Liver (tissue), 9 donors: Measurements from ENCODE around the gene ARHGEF4. TPM values are rescaled to one million over a fixed set of nuclear protein-coding genes. Genes with fewer than 3 reads are reported as not detected.
A peak's percentile ranks its signal among the peaks of the same experiment; 100 is the strongest.

Source experiments
- DNase-seq: peaks from one replicate; pipeline ENCODE4 v3.0.0-alpha.2; 2017; ENCODE audit warnings: low spot score
- H3K27ac ChIP-seq, 2 donors: one replicate each; pipeline ENCODE4 v1.7.0; 2013; ENCODE audit warnings: inconsistent platforms in 2 of 2, low read length in 2 of 2, control low read depth in 1 of 2, low read depth in 1 of 2, mild to moderate bottlenecking in 1 of 2
- H3K27me3 ChIP-seq, 4 donors: one replicate each; pipeline versions ENCODE4 v1.6.1 to v1.7.0; 2013; ENCODE audit warnings: low read length in 3 of 4, inconsistent platforms in 1 of 4, mild to moderate bottlenecking in 1 of 4, moderate library complexity in 1 of 4; ENCODE audit not compliant: control insufficient read depth in 4 of 4, insufficient read depth in 4 of 4
- H3K36me3 ChIP-seq, 4 donors: one replicate each; pipeline versions ENCODE4 v1.6.1 to v1.7.0; 2013; ENCODE audit warnings: low read length in 3 of 4, mild to moderate bottlenecking in 3 of 4, low read depth in 1 of 4, moderate library complexity in 1 of 4; ENCODE audit not compliant: control insufficient read depth in 4 of 4, insufficient read depth in 3 of 4
- H3K4me1 ChIP-seq, 4 donors: one replicate each; pipeline versions ENCODE4 v1.6.1 to v1.7.0; 2013; ENCODE audit warnings: low read length in 3 of 4, mild to moderate bottlenecking in 3 of 4, moderate library complexity in 1 of 4; ENCODE audit not compliant: control insufficient read depth in 4 of 4, insufficient read depth in 4 of 4
- H3K4me3 ChIP-seq, 3 donors: one replicate each; pipeline versions ENCODE4 v1.6.1 to v1.7.0; 2013; ENCODE audit warnings: low read length in 3 of 3, control low read depth in 1 of 3, low read depth in 1 of 3, mild to moderate bottlenecking in 1 of 3
- H3K9ac ChIP-seq, 2 donors: one replicate each; pipeline ENCODE4 v1.7.0; 2013; ENCODE audit warnings: low read length in 2 of 2, mild to moderate bottlenecking in 2 of 2, moderate library complexity in 2 of 2, control low read depth in 1 of 2, low read depth in 1 of 2
- H3K9me3 ChIP-seq, 4 donors: one replicate each; pipeline versions ENCODE4 v1.6.1 to v1.7.0; 2013; ENCODE audit warnings: low read length in 3 of 4; ENCODE audit not compliant: control insufficient read depth in 4 of 4
- ATF3 ChIP-seq: IDR thresholded peaks from 2 replicates; pipeline ENCODE4 v1.6.1; 2016; ENCODE audit warnings: antibody characterized with exemption
- CTCF ChIP-seq: fragments of 150-350 bp; IDR thresholded peaks from 2 replicates; pipeline ENCODE4 v1.5.1; 2017; ENCODE audit warnings: improper control_type of control experiment, low read depth, low read length; ENCODE audit not compliant: missing input control
- EGR1 ChIP-seq, 2 donors: IDR thresholded peaks; 2 replicates each; pipeline ENCODE4 v1.6.1; 2016 to 2018; ENCODE audit warnings: antibody characterized with exemption in 2 of 2, low read depth in 2 of 2
- FOXA1 ChIP-seq: IDR thresholded peaks from 2 replicates; pipeline ENCODE4 v1.6.1; 2016; ENCODE audit warnings: antibody characterized with exemption
- GABPA ChIP-seq, 2 donors: IDR thresholded peaks in 1 of 2; conservative IDR thresholded peaks in 1 of 2; 2 replicates each; pipeline ENCODE4 v1.6.1; 2016; ENCODE audit warnings: antibody characterized with exemption in 2 of 2, mild to moderate bottlenecking in 1 of 2, moderate library complexity in 1 of 2
- HNF4A ChIP-seq, 2 donors: conservative IDR thresholded peaks; 2 replicates each; pipeline ENCODE4 v1.6.1; 2016; ENCODE audit warnings: antibody characterized with exemption in 2 of 2, mild to moderate bottlenecking in 2 of 2
- NR2F2 ChIP-seq: IDR thresholded peaks from 2 replicates; pipeline ENCODE4 v1.6.1; 2016; ENCODE audit warnings: antibody characterized with exemption
- RAD21 ChIP-seq, 2 donors: IDR thresholded peaks; 2 replicates each; pipeline ENCODE4 v1.6.1; 2016; ENCODE audit warnings: antibody characterized with exemption in 2 of 2, mild to moderate bottlenecking in 2 of 2
- REST ChIP-seq: IDR thresholded peaks from 2 replicates; pipeline ENCODE4 v1.6.1; 2016; ENCODE audit warnings: antibody characterized with exemption, mild to moderate bottlenecking
- RXRA ChIP-seq, 2 donors: IDR thresholded peaks; 2 replicates each; pipeline ENCODE4 v1.6.1; 2017 to 2018; ENCODE audit warnings: antibody characterized with exemption in 2 of 2, mild to moderate bottlenecking in 1 of 2
- TAF1 ChIP-seq: conservative IDR thresholded peaks from 2 replicates; pipeline ENCODE4 v1.6.1; 2016; ENCODE audit warnings: antibody characterized with exemption, mild to moderate bottlenecking
- YY1 ChIP-seq: IDR thresholded peaks from 2 replicates; pipeline ENCODE4 v1.6.1; 2016; ENCODE audit warnings: antibody characterized with exemption, mild to moderate bottlenecking
- ZBTB33 ChIP-seq: IDR thresholded peaks from 2 replicates; pipeline ENCODE4 v1.6.1; 2016; ENCODE audit warnings: antibody characterized with exemption
- WGBS: extraction: QIAGEN DNeasy Blood & Tissue Kit; methylation state at CpG from one replicate; pipeline ENCODE4 v1.1.7; 2013; 5-methylcytosine and 5-hydroxymethylcytosine counted together
- polyA plus RNA-seq, 2 donors: library from polyadenylated mRNA; stranded (reverse) in 1 of 2; unstranded in 1 of 2; fragments of 200-250 nt in 1 of 2; fragments of >200 nt in 1 of 2; fragmentation: Nextera tagmentation in 1 of 2; extraction: Ambion mirVana in 1 of 2; gene quantifications; one replicate each; pipeline versions ENCODE4 v1.2.1 to v1.2.3, GENCODE V29; 2013 to 2015
- total RNA-seq, 2 donors: library from RNA; depleted of rRNA; stranded (reverse); fragments of >200 nt; gene quantifications; one replicate each; pipeline ENCODE4 v1.2.3, GENCODE V29; 2014
- donor health status: healthy.
- donor health status: healthy.
- donor health status: healthy.
- donor health status: healthy.
- donor health status: healthy.

Gene ARHGEF4
- total and polyA plus RNA-seq, 4 donors, result 0.08 TPM; not detected in 2

GRCh38 chr2:131040661-131041401 is 204.1 kb downstream of the ARHGEF4 start:
- Histone ChIP-seq H3K9me3 (no peaks in the 10 kb centered on the region), H3K9ac (no peak overlapping the region), H3K27ac (no peak overlapping the region), H3K4me1 (no peaks in the 10 kb centered on the region), H3K27me3 (peaks cover 0 to 1% (median 0%) of the 10 kb centered on the region in 4 donors), H3K4me3 (no peak overlapping the region), H3K36me3 (no peaks in the 10 kb centered on the region)
- peak; percentile 30 for DNase-seq
- 64% methylated on average over 23 of the region's 23 CpGs for WGBS
- no peak for TF ChIP-seq YY1
- no peak for TF ChIP-seq ZBTB33
- no peak for TF ChIP-seq RXRA (IDR thresholded peaks at IDR 0.05)
- no peak for TF ChIP-seq RAD21 (IDR thresholded peaks at IDR 0.05)
- no peak for TF ChIP-seq CTCF
- TF ChIP-seq ATF3, result no peak

- WGBS, result 88% methylated on average over 14 of the region's 14 CpGs
- TF ChIP-seq TAF1 (no peak), FOXA1 (no peak), HNF4A (conservative IDR thresholded peaks at IDR 0.05) (no peak), NR2F2 (no peak), GABPA (IDR thresholded peaks at IDR 0.05 in 1 of 2, conservative IDR thresholded peaks at IDR 0.05 in 1 of 2) (no peak), RAD21 (IDR thresholded peaks at IDR 0.05) (no peak), REST (no peak), CTCF (no peak), ATF3 (no peak), EGR1 (IDR thresholded peaks at IDR 0.05; ENCODE audit: low read depth in 2 of 2) (no peak), ZBTB33 (no peak), RXRA (IDR thresholded peaks at IDR 0.05) (no peak)
These were observed 204.9 kb downstream of the ARHGEF4 start for GRCh38 chr2:131041402-131042147.

More at GRCh38 chr2:131041402-131042147, 204.9 kb downstream of the ARHGEF4 start:
- DNase-seq, result no peak
- peaks cover 0 to 1% (median 0%) of the 10 kb centered on the region in 4 donors for H3K36me3 ChIP-seq
- H3K27ac ChIP-seq, result no peak overlapping the region
- no peaks in the 10 kb centered on the region for H3K4me1 ChIP-seq
- H3K9ac ChIP-seq, result no peak overlapping the region
- no peaks in the 10 kb centered on the region for H3K27me3 ChIP-seq
- H3K9me3 ChIP-seq, result no peaks in the 10 kb centered on the region
- H3K4me3 ChIP-seq, result no peak overlapping the region
